ENCODE results near the gene EBF3. TPM values are rescaled to one million over a fixed set of nuclear protein-coding genes. Genes with fewer than 3 reads are reported as not detected.

Gene EBF3
- total and polyA plus RNA-seq, 2 experiments from 2014 or later, result 0.27 to 0.49 TPM

GRCh38 chr10:129956876-129957673, 7.0 kb downstream of the EBF3 start:
- H3K4me1 Mint-ChIP-seq, result peaks cover 56% of the 10 kb centered on the region

DNA sequence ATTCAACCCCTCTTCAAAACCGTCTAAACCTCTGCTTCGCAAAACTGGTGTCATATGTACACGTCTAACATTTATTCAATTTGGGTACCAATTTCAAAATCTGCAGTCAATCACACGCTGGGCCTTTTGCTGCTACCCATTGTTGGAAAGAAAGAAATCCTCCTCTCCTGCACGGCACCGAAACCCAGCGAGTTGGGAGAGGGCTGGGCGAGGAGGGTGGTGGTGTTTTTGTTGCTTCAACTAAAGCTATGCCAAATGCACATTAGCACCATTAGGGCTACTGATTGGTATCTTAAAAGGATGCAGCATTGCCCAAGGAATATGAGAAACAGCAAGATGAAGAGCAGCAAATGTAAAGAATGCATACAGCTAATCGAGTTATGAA, 7.8 kb downstream of the EBF3 start:
- ATAC-seq, result 0 out of 3 replicates have a peak, but pooled peaks have one; percentile 2
- TF ChIP-seq POLR2AphosphoS5 (IDR thresholded peaks at IDR 0.05; ENCODE audit: low read depth) (no peak), ZNF114 (CRISPR knock-in tag; IDR thresholded peaks at IDR 0.05) (no peak), EZH2phosphoT487 (IDR thresholded peaks at IDR 0.05; ENCODE audit: unreplicated experiment) (no peak), EZH2 (IDR thresholded peaks at IDR 0.05; ENCODE audit: low read depth, unreplicated experiment) (no peak), ZNF331 (CRISPR knock-in tag; IDR thresholded peaks at IDR 0.05; ENCODE audit: low read depth) (no peak)
- TF ChIP-seq, protein P1, sequence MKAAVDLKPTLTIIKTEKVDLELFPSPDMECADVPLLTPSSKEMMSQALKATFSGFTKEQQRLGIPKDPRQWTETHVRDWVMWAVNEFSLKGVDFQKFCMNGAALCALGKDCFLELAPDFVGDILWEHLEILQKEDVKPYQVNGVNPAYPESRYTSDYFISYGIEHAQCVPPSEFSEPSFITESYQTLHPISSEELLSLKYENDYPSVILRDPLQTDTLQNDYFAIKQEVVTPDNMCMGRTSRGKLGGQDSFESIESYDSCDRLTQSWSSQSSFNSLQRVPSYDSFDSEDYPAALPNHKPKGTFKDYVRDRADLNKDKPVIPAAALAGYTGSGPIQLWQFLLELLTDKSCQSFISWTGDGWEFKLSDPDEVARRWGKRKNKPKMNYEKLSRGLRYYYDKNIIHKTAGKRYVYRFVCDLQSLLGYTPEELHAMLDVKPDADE (IDR thresholded peaks at IDR 0.05), result no peak

More at GRCh38 chr10:129956876-129957673, 7.0 kb downstream of the EBF3 start:
- no peak overlapping the region for H3K27ac ChIP-seq (ENCODE audit: low read depth)
- H3K79me2 ChIP-seq (replicated peaks; ENCODE audit: insufficient read depth), result no peaks in the 10 kb centered on the region
- H3K27me3 Mint-ChIP-seq (ENCODE audit: insufficient read depth, low read depth, poor library complexity), result peaks cover 82% of the 10 kb centered on the region
- H3K4me2 ChIP-seq, result peak overlapping the region; percentile 70
- DNase-seq (ENCODE audit: low spot score) (peak; percentile 72), ATAC-seq (peak; percentile 9)
- peaks cover 61% of the 10 kb centered on the region for H3K4me1 ChIP-seq (ENCODE audit: insufficient read depth)
- H3K36me3 Mint-ChIP-seq (ENCODE audit: low read depth), result no peaks in the 10 kb centered on the region; the same call in 2 of the 3 replicates
- TF ChIP-seq EZH2 (IDR thresholded peaks at IDR 0.05; ENCODE audit: low read depth, unreplicated experiment) (peak; percentile 40), JUNB (IDR thresholded peaks at IDR 0.05; ENCODE audit: unreplicated experiment) (no peak)
- TF ChIP-seq, protein P2, sequence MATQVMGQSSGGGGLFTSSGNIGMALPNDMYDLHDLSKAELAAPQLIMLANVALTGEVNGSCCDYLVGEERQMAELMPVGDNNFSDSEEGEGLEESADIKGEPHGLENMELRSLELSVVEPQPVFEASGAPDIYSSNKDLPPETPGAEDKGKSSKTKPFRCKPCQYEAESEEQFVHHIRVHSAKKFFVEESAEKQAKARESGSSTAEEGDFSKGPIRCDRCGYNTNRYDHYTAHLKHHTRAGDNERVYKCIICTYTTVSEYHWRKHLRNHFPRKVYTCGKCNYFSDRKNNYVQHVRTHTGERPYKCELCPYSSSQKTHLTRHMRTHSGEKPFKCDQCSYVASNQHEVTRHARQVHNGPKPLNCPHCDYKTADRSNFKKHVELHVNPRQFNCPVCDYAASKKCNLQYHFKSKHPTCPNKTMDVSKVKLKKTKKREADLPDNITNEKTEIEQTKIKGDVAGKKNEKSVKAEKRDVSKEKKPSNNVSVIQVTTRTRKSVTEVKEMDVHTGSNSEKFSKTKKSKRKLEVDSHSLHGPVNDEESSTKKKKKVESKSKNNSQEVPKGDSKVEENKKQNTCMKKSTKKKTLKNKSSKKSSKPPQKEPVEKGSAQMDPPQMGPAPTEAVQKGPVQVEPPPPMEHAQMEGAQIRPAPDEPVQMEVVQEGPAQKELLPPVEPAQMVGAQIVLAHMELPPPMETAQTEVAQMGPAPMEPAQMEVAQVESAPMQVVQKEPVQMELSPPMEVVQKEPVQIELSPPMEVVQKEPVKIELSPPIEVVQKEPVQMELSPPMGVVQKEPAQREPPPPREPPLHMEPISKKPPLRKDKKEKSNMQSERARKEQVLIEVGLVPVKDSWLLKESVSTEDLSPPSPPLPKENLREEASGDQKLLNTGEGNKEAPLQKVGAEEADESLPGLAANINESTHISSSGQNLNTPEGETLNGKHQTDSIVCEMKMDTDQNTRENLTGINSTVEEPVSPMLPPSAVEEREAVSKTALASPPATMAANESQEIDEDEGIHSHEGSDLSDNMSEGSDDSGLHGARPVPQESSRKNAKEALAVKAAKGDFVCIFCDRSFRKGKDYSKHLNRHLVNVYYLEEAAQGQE (IDR thresholded peaks at IDR 0.05; ENCODE audit: unreplicated experiment), result no peak
- H2AFZ ChIP-seq, result no peak overlapping the region
- H3K4me3 ChIP-seq, result peak overlapping the region; percentile 14
- peak overlapping the region; percentile 58 for H3K4me3 Mint-ChIP-seq
- H3K9me2 ChIP-seq (ENCODE audit: insufficient read depth), result no peaks in the 10 kb centered on the region
- H4K20me1 ChIP-seq (replicated peaks; ENCODE audit: insufficient read depth), result no peaks in the 10 kb centered on the region
- H3K9me3 Mint-ChIP-seq, result peaks cover 14% of the 10 kb centered on the region; the same call in 2 of the 3 replicates
- no peak overlapping the region for H3K27ac Mint-ChIP-seq
- H3K36me3 ChIP-seq (ENCODE audit: insufficient read depth), result no peaks in the 10 kb centered on the region
- H3K27me3 ChIP-seq (ENCODE audit: insufficient read depth), result peaks cover 90% of the 10 kb centered on the region
- H3F3A ChIP-seq (replicated peaks; ENCODE audit: low read depth), result peaks cover 6% of the 10 kb centered on the region; the same call in 1 of the 2 replicates

More for the DNA sequence above, 7.8 kb downstream of the EBF3 start:
- H4K20me1 ChIP-seq (replicated peaks; ENCODE audit: insufficient read depth), result no peaks in the 10 kb centered on the region
- H3K4me2 ChIP-seq, result peak overlapping the region; percentile 70
- peaks cover 83% of the 10 kb centered on the region for H3K27me3 ChIP-seq (ENCODE audit: insufficient read depth)
- H3K27me3 Mint-ChIP-seq (ENCODE audit: insufficient read depth, low read depth, poor library complexity), result peaks cover 82% of the 10 kb centered on the region
- H3K4me3 Mint-ChIP-seq, result peak overlapping the region; percentile 30; the same call in 1 of the 3 replicates
- no peaks in the 10 kb centered on the region for H3K9me2 ChIP-seq (ENCODE audit: insufficient read depth)
- H3K4me1 ChIP-seq (ENCODE audit: insufficient read depth), result peaks cover 53% of the 10 kb centered on the region
- no peaks in the 10 kb centered on the region for H3K36me3 ChIP-seq (ENCODE audit: insufficient read depth)
- H3F3A ChIP-seq (replicated peaks; ENCODE audit: low read depth), result peaks cover 3% of the 10 kb centered on the region; the same call in 1 of the 2 replicates
- H3K79me2 ChIP-seq (replicated peaks; ENCODE audit: insufficient read depth), result no peaks in the 10 kb centered on the region
- no peak overlapping the region for H3K27ac Mint-ChIP-seq
- no peaks in the 10 kb centered on the region; the same call in 2 of the 3 replicates for H3K36me3 Mint-ChIP-seq (ENCODE audit: low read depth)
- DNase-seq (ENCODE audit: low spot score), result peak; percentile 27
- no peak overlapping the region for H3K27ac ChIP-seq (ENCODE audit: low read depth)
- peaks cover 51% of the 10 kb centered on the region for H3K4me1 Mint-ChIP-seq
- H3K4me3 ChIP-seq, result no peak overlapping the region
- no peak overlapping the region for H2AFZ ChIP-seq
- peaks cover 11% of the 10 kb centered on the region; the same call in 2 of the 3 replicates for H3K9me3 Mint-ChIP-seq
